ENCODE results near the gene TNS1. TPM values are rescaled to one million over a fixed set of nuclear protein-coding genes. Genes with fewer than 3 reads are reported as not detected.

TNS1 gene
- total RNA-seq, 1 experiment from 2014 or later: 1.5 TPM

DNA sequence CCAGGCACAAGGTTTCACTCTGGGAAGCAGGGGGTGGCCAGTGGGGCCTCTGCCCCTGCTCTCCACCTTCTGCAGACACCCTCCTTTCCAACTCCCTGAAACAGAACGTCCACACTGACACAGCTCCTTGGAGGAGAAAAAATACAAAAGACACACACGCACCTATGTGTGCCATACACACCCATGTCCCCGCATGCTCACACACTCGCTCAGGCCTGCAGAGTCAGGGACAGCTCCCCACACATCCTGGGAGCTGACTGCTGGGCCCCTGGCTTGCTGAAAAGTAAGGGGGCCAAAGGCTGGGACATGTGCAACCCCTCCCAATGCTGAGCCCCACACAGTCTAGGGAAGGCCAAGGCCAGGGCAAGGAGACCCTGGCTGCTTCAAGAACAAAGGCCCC, 200.5 kb downstream of the TNS1 start:
- Histone ChIP-seq H3K27ac (ENCODE audit: low read length) (no peak overlapping the region), H3K79me2 (ENCODE audit: low read length) (no peaks in the 10 kb centered on the region), H3F3A (ENCODE audit: low read length, unreplicated experiment) (no peaks in the 10 kb centered on the region), H3K4me1 (ENCODE audit: insufficient read depth, low read length) (no peaks in the 10 kb centered on the region), H3K4me3 (ENCODE audit: low read length) (no peak overlapping the region), H3K9me2 (replicated peaks; ENCODE audit: low read length) (no peaks in the 10 kb centered on the region), H3K4me2 (ENCODE audit: low read length) (no peak overlapping the region), H3K9ac (ENCODE audit: low read length) (no peak overlapping the region), H2AFZ (ENCODE audit: low read length) (no peak overlapping the region), H3K27me3 (ENCODE audit: low read length) (no peaks in the 10 kb centered on the region), H4K20me1 (ENCODE audit: low read length) (no peaks in the 10 kb centered on the region), H3K9me3 (ENCODE audit: low read length) (no peaks in the 10 kb centered on the region), H3K36me3 (ENCODE audit: low read depth, low read length) (no peaks in the 10 kb centered on the region)
- no peak for ATAC-seq
- intact Hi-C loops (cut with micrococcal nuclease): no loop called here
- TF ChIP-seq EZH2 (IDR thresholded peaks at IDR 0.05; ENCODE audit: low read length, unreplicated experiment) (no peak), EZH2phosphoT487 (IDR thresholded peaks at IDR 0.05; ENCODE audit: borderline replicate concordance, low read length) (no peak), CTCF (conservative IDR thresholded peaks at IDR 0.05; ENCODE audit: low read depth, low read length) (no peak)
- POLR2A ChIA-PET (ENCODE audit: unreplicated experiment): no interaction called here
- DNase-seq: no peak
- CTCF ChIA-PET: no interaction called here
- no TSS peak for BruUV-seq (replicated peaks)

GRCh38 chr2:217801711-217802110, 201.1 kb downstream of the TNS1 start:
- Histone ChIP-seq H3K4me3 (ENCODE audit: low read length) (no peak overlapping the region), H3K9me3 (ENCODE audit: low read length) (no peaks in the 10 kb centered on the region), H3K9ac (ENCODE audit: low read length) (no peak overlapping the region), H2AFZ (ENCODE audit: low read length) (no peak overlapping the region), H3K79me2 (ENCODE audit: low read length) (no peaks in the 10 kb centered on the region), H3K36me3 (ENCODE audit: low read depth, low read length) (no peaks in the 10 kb centered on the region), H4K20me1 (ENCODE audit: low read length) (no peaks in the 10 kb centered on the region), H3K9me2 (replicated peaks; ENCODE audit: low read length) (no peaks in the 10 kb centered on the region), H3F3A (ENCODE audit: low read length, unreplicated experiment) (no peaks in the 10 kb centered on the region), H3K27me3 (ENCODE audit: low read length) (no peaks in the 10 kb centered on the region), H3K4me1 (ENCODE audit: insufficient read depth, low read length) (no peaks in the 10 kb centered on the region), H3K27ac (ENCODE audit: low read length) (no peak overlapping the region), H3K4me2 (ENCODE audit: low read length) (no peak overlapping the region)
- intact Hi-C loops (cut with micrococcal nuclease): no loop called here
- DNase-seq (no peak), ATAC-seq (no peak)
- TF ChIP-seq EZH2phosphoT487 (IDR thresholded peaks at IDR 0.05; ENCODE audit: borderline replicate concordance, low read length): no peak
- TF ChIP-seq EZH2 (IDR thresholded peaks at IDR 0.05; ENCODE audit: low read length, unreplicated experiment): no peak
- TF ChIP-seq CTCF (conservative IDR thresholded peaks at IDR 0.05; ENCODE audit: low read depth, low read length): no peak
- ChIA-PET POLR2A (ENCODE audit: unreplicated experiment) (no interaction called here), CTCF (no interaction called here)
- BruUV-seq (replicated peaks): no TSS peak

DNA sequence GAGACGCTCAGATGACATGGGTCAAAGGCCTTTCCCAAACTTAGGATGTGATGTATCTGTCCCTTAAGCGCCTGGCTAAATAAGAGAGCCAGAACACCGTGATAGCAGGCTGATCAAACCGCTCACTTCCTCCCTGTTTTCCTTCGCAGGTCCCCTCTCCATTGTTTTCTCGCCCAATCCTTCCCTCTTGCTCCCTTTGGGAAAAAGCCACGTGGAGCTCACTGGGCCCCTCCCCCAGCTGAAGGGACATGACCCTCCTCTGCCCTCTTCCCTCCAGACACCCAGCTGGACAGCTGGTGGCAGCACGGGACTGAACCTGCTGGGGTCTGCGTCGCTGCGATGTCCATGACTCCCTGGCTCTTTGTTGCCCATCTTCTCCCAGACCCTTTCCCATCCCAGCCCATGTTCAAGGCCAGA, 201.7 kb downstream of the TNS1 start:
- Histone ChIP-seq H3K27ac (ENCODE audit: low read length) (no peak overlapping the region), H2AFZ (ENCODE audit: low read length) (no peak overlapping the region), H4K20me1 (ENCODE audit: low read length) (no peaks in the 10 kb centered on the region), H3K9me3 (ENCODE audit: low read length) (no peaks in the 10 kb centered on the region), H3K79me2 (ENCODE audit: low read length) (no peaks in the 10 kb centered on the region), H3K9me2 (replicated peaks; ENCODE audit: low read length) (no peaks in the 10 kb centered on the region), H3K4me3 (ENCODE audit: low read length) (no peak overlapping the region), H3K36me3 (ENCODE audit: low read depth, low read length) (no peaks in the 10 kb centered on the region), H3K4me1 (ENCODE audit: insufficient read depth, low read length) (no peaks in the 10 kb centered on the region), H3F3A (ENCODE audit: low read length, unreplicated experiment) (no peaks in the 10 kb centered on the region), H3K4me2 (ENCODE audit: low read length) (no peak overlapping the region), H3K9ac (ENCODE audit: low read length) (no peak overlapping the region), H3K27me3 (ENCODE audit: low read length) (no peaks in the 10 kb centered on the region)
- no peak for TF ChIP-seq CTCF (conservative IDR thresholded peaks at IDR 0.05; ENCODE audit: low read depth, low read length)
- TF ChIP-seq EZH2 (IDR thresholded peaks at IDR 0.05; ENCODE audit: low read length, unreplicated experiment): no peak
- TF ChIP-seq EZH2phosphoT487 (IDR thresholded peaks at IDR 0.05; ENCODE audit: borderline replicate concordance, low read length): no peak
- intact Hi-C loops (cut with micrococcal nuclease): no loop called here
- ChIA-PET CTCF (interaction anchor here (0.6 kb wide), 1 partner anchor 300 kb away, joined by 4 read pairs; no protein-coding TSS in a partner anchor), POLR2A (ENCODE audit: unreplicated experiment) (no interaction called here)
- BruUV-seq (replicated peaks): no TSS peak
- no peak for DNase-seq
- ATAC-seq: no peak
